ENCODE measurements around the gene RARB.

RARB gene

GRCh38 chr3:25556447-25556846 lies 128.4 kb downstream of the RARB start:
- no peak for DNase-seq

GRCh38 chr3:25557694-25558093 lies 129.6 kb downstream of the RARB start:
- DNase-seq, result no peak

GRCh38 chr3:25558121-25558520 lies 130.1 kb downstream of the RARB start:
- DNase-seq, result no peak

- no peak for DNase-seq
Measured at GRCh38 chr3:25558796-25559195, 130.7 kb downstream of the RARB start.

- DNase-seq, result no peak
Measured at GRCh38 chr3:25563601-25564000, 135.5 kb downstream of the RARB start.

GRCh38 chr3:25564075-25564474 lies 136.0 kb downstream of the RARB start:
- DNase-seq, result no peak

GRCh38 chr3:25565807-25566206 lies 137.7 kb downstream of the RARB start:
- no peak for DNase-seq

GRCh38 chr3:25566358-25566920 lies 138.4 kb downstream of the RARB start:
- no peak for DNase-seq

- DNase-seq, result no peak
Measured at GRCh38 chr3:25567388-25567787, 139.3 kb downstream of the RARB start.

- no peak for DNase-seq
Measured at GRCh38 chr3:25567806-25568524, 139.9 kb downstream of the RARB start.

- no peak for DNase-seq
Measured at GRCh38 chr3:25568525-25569078, 140.5 kb downstream of the RARB start.

- DNase-seq, result no peak
Measured at GRCh38 chr3:25571285-25571684, 143.2 kb downstream of the RARB start.

GRCh38 chr3:25572336-25572735 lies 144.3 kb downstream of the RARB start:
- no peak for DNase-seq

GRCh38 chr3:25572919-25573385 lies 144.9 kb downstream of the RARB start:
- DNase-seq, result no peak

- no peak for DNase-seq
Measured at GRCh38 chr3:25573386-25574171, 145.5 kb downstream of the RARB start.

- no peak for DNase-seq
Measured at GRCh38 chr3:25574172-25574765, 146.2 kb downstream of the RARB start.

GRCh38 chr3:25575001-25575400 lies 146.9 kb downstream of the RARB start:
- no peak for DNase-seq

- no peak for DNase-seq
Measured at GRCh38 chr3:25576146-25576545, 148.1 kb downstream of the RARB start.

- no peak for DNase-seq
Measured at GRCh38 chr3:25576831-25577454, 148.9 kb downstream of the RARB start.

- no peak for DNase-seq
Measured at GRCh38 chr3:25578059-25578458, 150.0 kb downstream of the RARB start.

- DNase-seq, result no peak
Measured at GRCh38 chr3:25580534-25580933, 152.5 kb downstream of the RARB start.

- DNase-seq, result no peak
Measured at GRCh38 chr3:25581335-25581734, 153.3 kb downstream of the RARB start.

- DNase-seq, result no peak
Measured at GRCh38 chr3:25581823-25582222, 153.8 kb downstream of the RARB start.
